ELR (cell line): Measurements from ENCODE around the gene DNAAF3.
"Not testable (repeated sequence)": the region's sequence is repeated elsewhere in the genome, so short reads cannot be mapped to it uniquely, and the experiment has no call there.

Experiments
- DNase-seq: peaks from one replicate; pipeline ENCODE4 v3.0.0-alpha.2; 2015; ENCODE audit warnings: low read depth

DNAAF3 gene

GRCh38 chr19:55175117-55175867 lies 8.9 kb upstream of the DNAAF3 start:
- no peak for DNase-seq

GRCh38 chr19:55174425-55175116 lies 8.2 kb upstream of the DNAAF3 start:
- DNase-seq, result no peak

DNA sequence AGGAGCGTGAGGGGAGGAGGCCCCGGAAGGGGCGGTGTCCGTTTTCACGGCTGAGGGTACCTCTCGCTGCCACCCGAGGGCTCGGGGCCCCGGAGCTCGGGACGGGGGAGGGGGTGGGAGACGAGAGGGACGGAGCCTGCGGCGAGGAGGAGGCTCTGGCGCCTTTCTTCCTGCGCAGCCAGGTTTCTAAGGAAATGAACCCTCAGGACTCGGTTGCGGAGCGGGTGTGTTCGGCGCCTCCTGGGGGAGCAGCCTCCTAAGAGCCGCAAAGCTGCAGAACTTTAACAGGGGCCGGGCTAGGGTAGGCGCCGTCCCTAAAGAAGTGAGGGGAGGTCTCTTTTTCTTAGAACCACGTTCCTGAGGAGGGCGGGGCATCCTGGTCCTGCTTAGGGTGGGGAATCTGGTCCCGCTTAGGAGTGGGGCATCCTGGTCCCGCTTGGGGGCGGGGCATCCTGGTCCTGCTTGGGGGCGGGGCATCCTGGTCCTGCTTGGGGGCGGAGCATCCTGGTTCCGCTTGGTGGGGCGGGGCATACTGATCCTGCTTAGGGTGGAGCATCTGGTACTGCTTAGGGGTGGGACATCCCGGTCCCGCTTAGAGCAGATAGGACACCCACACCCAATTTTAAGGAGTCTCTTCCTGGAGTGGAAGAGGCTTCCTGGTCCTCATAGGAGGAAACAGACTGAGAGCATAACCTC lies 7.4 kb upstream of the DNAAF3 start:
- peak; percentile 86 for DNase-seq

GRCh38 chr19:55173186-55173713 lies 6.8 kb upstream of the DNAAF3 start:
- DNase-seq, result no peak

GRCh38 chr19:55172741-55173140 lies 6.3 kb upstream of the DNAAF3 start:
- peak; percentile 82 for DNase-seq

DNA sequence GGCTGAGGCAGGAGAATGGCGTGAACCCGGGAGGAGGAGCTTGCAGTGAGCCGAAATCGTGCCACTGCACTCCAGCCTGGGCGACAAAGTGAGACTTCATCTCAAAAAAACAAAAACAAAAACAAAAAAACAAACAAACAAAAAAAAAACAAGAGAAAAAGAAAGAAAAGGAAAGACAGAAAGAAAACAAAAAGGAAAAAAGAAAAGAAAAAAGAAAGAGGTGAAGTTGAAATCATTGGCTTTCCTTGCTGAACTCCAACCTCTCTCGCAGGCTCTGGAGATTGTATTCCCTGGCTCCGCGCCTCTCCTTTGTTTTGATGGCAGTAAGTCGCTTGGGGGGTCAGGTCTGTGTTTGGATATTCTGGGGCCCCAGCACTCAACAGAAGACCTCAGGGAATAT lies 5.9 kb upstream of the DNAAF3 start:
- DNase-seq, result not testable (repeated sequence)

DNA sequence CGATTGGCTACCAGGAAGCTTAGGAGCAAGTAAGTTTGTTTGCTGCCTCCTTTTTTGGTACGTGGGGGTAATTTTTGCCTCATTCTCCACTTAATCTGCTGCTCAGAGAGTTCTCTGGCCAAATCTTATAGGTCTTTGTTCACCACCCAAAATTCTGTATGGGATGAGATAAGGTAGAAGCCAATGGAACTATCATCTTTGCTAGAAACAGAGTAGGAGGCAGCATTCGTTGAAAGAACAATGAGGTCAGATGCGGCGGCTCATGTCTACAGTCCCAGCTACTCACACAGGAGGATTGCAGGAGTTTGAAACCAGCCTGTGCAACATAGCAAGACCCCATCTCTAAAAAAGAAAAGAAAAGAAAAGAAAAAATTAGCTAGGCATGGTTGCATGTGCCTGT lies 5.0 kb upstream of the DNAAF3 start:
- no peak for DNase-seq

DNA sequence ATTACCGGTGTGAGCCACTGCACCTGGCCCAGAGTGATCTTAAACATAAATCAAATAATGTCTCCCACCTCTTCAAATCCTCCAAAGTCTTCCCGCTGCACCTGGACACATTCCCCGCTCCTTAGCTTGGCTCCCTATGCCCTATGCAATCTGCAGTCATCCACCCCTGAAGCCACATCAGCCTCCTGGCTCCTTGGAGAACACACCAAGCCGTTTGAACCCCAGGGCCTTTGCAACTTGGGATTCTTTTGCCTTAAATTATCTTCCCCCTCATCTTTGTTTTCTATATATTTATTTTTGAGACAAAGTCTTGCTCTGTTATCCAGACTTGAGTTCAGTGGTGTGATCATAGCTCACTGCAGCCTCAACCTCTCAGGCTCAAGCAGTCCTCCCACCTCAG lies 2.7 kb upstream of the DNAAF3 start:
- DNase-seq, result no peak

DNA sequence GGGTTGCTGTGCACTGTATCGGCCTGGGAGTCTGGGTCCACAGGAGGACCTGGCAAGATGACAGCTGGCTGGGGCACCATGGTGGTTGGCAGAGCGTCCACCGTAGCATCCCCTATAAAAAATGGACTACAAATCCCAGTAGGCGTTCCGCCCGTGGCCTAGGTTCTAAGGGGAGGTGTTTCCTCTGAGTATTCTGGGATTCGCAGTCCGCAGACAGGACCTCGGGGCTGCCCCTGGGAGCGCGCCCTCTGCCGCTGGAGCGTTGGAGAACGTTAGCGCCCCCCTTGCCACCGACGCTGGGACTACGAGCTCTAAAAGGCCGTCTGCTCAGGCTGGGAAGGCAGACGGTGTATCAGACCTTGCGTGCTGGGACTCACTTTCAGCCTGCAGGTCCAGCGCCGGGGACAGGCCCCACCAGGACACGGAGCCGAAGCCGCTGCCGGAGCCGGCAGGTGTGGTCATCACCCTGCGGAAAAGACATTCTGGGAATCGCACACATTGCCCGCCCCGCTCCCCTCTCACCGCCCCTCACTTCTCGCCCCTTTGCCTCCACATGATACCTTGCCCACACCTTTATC lies 372 bp downstream of the DNAAF3 start:
- peak; percentile 77 for DNase-seq

DNA sequence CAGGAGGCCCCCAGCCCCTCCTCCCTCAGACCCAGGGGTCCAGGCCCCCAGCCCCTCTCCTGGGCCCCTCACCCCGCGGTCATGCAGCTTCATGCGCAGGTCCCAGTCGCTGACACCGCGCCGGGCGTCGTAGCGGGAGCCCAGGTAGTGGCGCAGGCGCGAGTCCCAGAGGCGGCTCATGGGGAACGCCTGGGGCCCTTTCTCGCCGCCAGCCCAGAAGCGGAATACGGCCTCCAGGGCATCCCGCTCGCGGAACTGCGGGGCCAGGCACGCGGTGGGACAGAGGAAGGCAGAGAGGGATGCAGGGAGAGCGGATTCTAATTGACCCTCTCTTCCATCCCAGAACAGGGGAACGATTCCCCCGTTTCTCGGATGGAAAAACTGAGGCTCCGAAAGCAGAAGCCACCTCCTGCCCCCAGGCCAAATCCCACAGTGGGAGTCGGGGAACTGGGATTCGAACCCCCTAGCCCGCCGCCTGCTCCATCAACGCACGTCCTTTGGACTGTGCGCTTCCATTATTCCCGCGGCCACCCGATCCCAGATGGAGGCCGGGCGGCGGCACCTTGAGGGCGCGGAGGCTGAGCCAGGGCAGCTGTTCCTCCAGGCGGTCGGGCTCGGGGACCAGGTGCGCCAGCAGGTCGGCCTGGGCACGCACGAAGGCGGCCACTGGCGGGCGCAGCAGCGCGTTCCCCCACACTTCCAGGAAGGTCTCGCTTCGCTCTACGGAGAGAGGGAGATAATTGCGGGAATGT lies 4.7 kb downstream of the DNAAF3 start:
- no peak for DNase-seq

DNA sequence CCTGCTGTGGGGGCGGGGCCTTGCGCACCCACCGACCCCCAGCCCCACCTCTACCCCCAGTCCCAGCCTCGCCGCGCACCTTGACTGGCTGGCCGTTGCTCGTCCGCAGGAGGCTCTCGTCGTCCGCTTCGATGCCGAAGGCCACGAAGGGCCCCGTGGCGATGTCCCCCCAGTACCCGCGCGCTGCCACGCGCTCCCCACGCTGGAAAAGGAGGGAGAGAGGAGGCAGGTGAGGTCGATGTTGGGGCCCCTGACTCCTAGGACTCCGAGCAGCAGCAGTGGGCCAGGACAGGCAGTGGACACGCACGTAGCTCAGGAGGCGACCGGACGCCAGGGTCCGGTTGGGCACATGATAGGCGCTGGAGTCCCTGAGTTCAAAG lies 5.4 kb downstream of the DNAAF3 start:
- no peak for DNase-seq

- DNase-seq, result peak; percentile 92
Observed at GRCh38 chr19:55160128-55160985, 6.1 kb downstream of the DNAAF3 start.

- DNase-seq, result peak; percentile 53
Observed at GRCh38 chr19:55158848-55159749, 7.3 kb downstream of the DNAAF3 start.

- no peak for DNase-seq
Observed at GRCh38 chr19:55158423-55158822, 8.0 kb downstream of the DNAAF3 start.

GRCh38 chr19:55157064-55157908 lies 9.1 kb downstream of the DNAAF3 start, which contains the start of gene TNNI3:
TSS of gene TNNI3 (minus strand) at chr19:55157732. CDS start at chr19:55157589, 143 bp downstream.
- no peak for DNase-seq

DNA sequence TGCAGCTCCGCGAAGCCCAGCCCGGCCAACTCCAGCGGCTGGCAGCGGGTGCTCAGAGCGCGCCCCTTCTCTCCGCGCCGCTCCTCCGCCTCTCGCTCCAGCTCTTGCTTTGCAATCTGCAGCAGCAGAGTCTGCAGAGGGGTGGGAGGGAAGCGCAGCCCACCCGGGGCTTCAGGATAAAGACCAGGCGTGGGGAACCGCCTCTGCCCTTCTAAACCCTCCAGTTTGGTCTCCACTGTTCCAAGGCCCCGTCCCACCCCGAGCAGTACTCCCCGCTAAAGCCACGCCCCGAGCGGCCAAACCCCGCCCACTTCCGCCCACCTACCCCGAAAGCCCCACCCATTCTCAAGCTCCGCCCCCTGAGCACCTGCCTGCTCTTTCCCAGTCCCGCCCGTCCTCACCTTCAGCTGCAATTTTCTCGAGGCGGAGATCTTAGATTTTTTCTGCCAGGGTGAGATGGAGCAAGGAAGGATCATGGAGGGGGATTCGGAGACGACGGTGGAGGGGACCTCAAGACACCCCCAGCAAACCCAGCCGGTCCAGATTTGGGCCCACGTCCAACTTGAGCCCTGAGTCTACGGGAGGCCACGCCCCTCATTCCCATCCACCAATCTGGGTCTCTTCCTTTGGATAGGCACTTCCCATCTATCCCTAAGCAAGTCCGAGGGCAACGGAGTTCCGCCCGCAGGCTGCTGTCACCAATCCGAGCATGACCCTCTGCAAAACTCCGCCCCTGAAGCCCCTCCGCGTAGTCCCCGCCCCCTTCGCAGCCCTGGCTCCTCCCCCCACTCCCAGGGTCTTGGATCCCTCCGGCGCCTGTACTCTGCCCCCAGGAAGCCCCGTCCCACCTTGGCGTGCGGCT lies 10.0 kb downstream of the DNAAF3 start:
- DNase-seq, result peak; percentile 22

DNA sequence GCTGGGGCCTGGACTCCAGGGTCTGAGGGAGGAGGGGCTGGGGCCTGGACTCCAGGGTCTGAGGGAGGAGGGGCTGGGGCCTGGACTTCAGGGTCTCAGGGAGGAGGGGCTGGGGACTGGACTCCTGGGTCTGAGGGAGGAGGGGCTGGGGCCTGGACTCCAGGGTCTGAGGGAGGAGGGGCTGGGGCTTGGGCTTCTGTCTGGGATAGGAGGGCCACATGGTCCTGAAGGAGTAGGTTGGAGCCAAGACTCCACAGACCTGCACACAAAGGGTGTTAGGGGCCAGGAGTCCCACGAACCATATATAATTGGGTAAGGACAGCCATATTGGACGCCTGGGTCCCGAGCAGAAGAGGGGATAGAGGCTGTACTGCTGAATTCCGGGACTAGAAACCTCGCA lies 10.6 kb downstream of the DNAAF3 start:
- not testable (repeated sequence) for DNase-seq
